Right lobe of liver (tissue), 6 donors: ENCODE data around the gene PPARGC1A. TPM values are rescaled to one million over a fixed set of nuclear protein-coding genes. Genes with fewer than 3 reads are reported as not detected.
A peak's percentile ranks its signal among the peaks of the same experiment; 100 is the strongest.

Experiments
- ATAC-seq, 4 donors: fragments of 200-7000 bp; cut with Tn5 transposase; one replicate each; pipeline ENCODE4 v1.9.1; 2020; ENCODE audit warnings: mild to moderate bottlenecking in 4 of 4, moderate library complexity in 4 of 4
- DNase-seq, 3 donors: peaks; one replicate each; pipeline ENCODE4 v3.0.0-alpha.2; 2020
- H3K27ac ChIP-seq, 3 donors: fragments of 200-600 bp; one replicate each; pipeline ENCODE4 v1.8.0; 2022
- H3K27me3 ChIP-seq, 2 donors: fragments of 200-600 bp; one replicate each; pipeline ENCODE4 v1.8.0; 2022
- H3K36me3 ChIP-seq, 4 donors: fragments of 200-600 bp; sonication (generic) in 1 of 4; one replicate each; pipeline versions ENCODE4 v1.5.1 to v1.8.0; 2017 to 2022; ENCODE audit warnings: control low read depth in 1 of 4
- H3K4me1 ChIP-seq, 4 donors: fragments of 200-600 bp; sonication (generic) in 1 of 4; one replicate each; pipeline versions ENCODE4 v1.5.1 to v1.8.0; 2017 to 2022; ENCODE audit warnings: control low read depth in 1 of 4
- H3K4me3 ChIP-seq, 3 donors: fragments of 200-600 bp; one replicate each; pipeline ENCODE4 v1.8.0; 2022
- H3K9me3 ChIP-seq, 4 donors: fragments of 200-600 bp; sonication (generic) in 1 of 4; one replicate each; pipeline versions ENCODE4 v1.5.1 to v1.8.0; 2017 to 2022; ENCODE audit warnings: control low read depth in 1 of 4
- POLR2A ChIP-seq: fragments of 450-650 bp; IDR thresholded peaks from one replicate; pipeline ENCODE4 v1.6.1; 2017; ENCODE audit warnings: antibody characterized with exemption, mild to moderate bottlenecking
- whole genome bisulfite sequencing: methylation state at CpG from one replicate; pipeline ENCODE4 v1.1.6; 2018; ENCODE audit warnings: low coverage, low lambda C conversion rate; ENCODE audit not compliant: insufficient coverage; ENCODE audit errors: missing lambda C conversion rate; 5-methylcytosine and 5-hydroxymethylcytosine counted together
- intact Hi-C, 2 donors: fragments of 100-400 bp; cut with DNase I; formaldehyde crosslinking; loops; one replicate each; pipeline versions ENCODE4 v1.11.2 to v1.14.1; 2022
- total RNA-seq, 6 experiments: library from RNA; depleted of rRNA in 2 of 6; stranded (reverse); fragments of >200 nt in 2 of 6; fragmentation: NEBNext Ultra II Directional in 3 of 6; extraction: Animal tissue kit (Norgen Biotek cat#: 25700) in 3 of 6; gene quantifications; one replicate each; pipeline versions ENCODE4 v1.1.0 to v1.2.4, GENCODE V29; 2016 to 2023
- TF ChIP-seq, protein P1 (sequence below), 4 donors: fragments of 200-600 bp in 3 of 4; fragments of 450-650 bp in 1 of 4; IDR thresholded peaks; one replicate each; pipeline versions ENCODE4 v1.5.1 to v1.8.0; 2016 to 2022; ENCODE audit warnings: antibody characterized with exemption in 4 of 4, mild to moderate bottlenecking in 2 of 4
- donor health status: DM: no; HTN: yes; CAD: no.
- donor health status: DM: no; HTN: no; CAD: no.
- donor health status: DM: no; HTN: no; CAD: no.
- donor health status: DM: no; HTN: yes; CAD: no.
- donor health status: DM: no; HTN: yes; CAD: no.

The PPARGC1A gene
- total RNA-seq, 6 experiments from 2014 or later, result 13.8 to 61.0 (median 37.6) TPM

- TF ChIP-seq POLR2A, result peak; percentile 81
- TF ChIP-seq, protein P1, sequence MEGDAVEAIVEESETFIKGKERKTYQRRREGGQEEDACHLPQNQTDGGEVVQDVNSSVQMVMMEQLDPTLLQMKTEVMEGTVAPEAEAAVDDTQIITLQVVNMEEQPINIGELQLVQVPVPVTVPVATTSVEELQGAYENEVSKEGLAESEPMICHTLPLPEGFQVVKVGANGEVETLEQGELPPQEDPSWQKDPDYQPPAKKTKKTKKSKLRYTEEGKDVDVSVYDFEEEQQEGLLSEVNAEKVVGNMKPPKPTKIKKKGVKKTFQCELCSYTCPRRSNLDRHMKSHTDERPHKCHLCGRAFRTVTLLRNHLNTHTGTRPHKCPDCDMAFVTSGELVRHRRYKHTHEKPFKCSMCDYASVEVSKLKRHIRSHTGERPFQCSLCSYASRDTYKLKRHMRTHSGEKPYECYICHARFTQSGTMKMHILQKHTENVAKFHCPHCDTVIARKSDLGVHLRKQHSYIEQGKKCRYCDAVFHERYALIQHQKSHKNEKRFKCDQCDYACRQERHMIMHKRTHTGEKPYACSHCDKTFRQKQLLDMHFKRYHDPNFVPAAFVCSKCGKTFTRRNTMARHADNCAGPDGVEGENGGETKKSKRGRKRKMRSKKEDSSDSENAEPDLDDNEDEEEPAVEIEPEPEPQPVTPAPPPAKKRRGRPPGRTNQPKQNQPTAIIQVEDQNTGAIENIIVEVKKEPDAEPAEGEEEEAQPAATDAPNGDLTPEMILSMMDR (IDR thresholded peaks at IDR 0.05), result no peak
- 45% methylated on average over 2 of the region's 2 CpGs for WGBS
- Histone ChIP-seq H3K4me3 (peak overlapping the region in 1 of 3 donors; percentile 44), H3K4me1 (peaks cover 0 to 84% (median 24%) of the 10 kb centered on the region in 4 donors), H3K27ac (peak overlapping the region; percentile 79 to 96 (median 95)), H3K27me3 (no peaks in the 10 kb centered on the region), H3K9me3 (no peaks in the 10 kb centered on the region), H3K36me3 (no peaks in the 10 kb centered on the region)
- intact Hi-C loops, result no loop called here
- ATAC-seq (peak; percentile 57 to 77 (median 68)), DNase-seq (peak; percentile 52 to 84 (median 77))
Measured at GRCh38 chr4:23877758-23878229, 12.1 kb downstream of the PPARGC1A start.

GRCh38 chr4:23876418-23877089 lies 13.3 kb downstream of the PPARGC1A start:
- WGBS, result 13% methylated on average over 3 of the region's 3 CpGs
- no peaks in the 10 kb centered on the region for H3K36me3 ChIP-seq
- ATAC-seq, result peak in 3 of 4 donors; percentile 23 to 40 (median 25)
- peak overlapping the region; percentile 67 to 96 (median 95) for H3K27ac ChIP-seq
- intact Hi-C loops, result no loop called here
- no peak for TF ChIP-seq POLR2A
- TF ChIP-seq, protein P1 (IDR thresholded peaks at IDR 0.05), result no peak
- DNase-seq, result no peak
- no peaks in the 10 kb centered on the region for H3K27me3 ChIP-seq
- H3K4me3 ChIP-seq, result peak overlapping the region in 1 of 3 donors; percentile 18
- H3K4me1 ChIP-seq, result peaks cover 0 to 74% (median 20%) of the 10 kb centered on the region in 4 donors
- H3K9me3 ChIP-seq, result no peaks in the 10 kb centered on the region

- intact Hi-C loops, result no loop called here
- 73% methylated on average over 6 of the region's 6 CpGs for WGBS
- H3K4me3 ChIP-seq, result no peak overlapping the region
- H3K36me3 ChIP-seq, result no peaks in the 10 kb centered on the region
- no peaks in the 10 kb centered on the region for H3K27me3 ChIP-seq
- no peak for ATAC-seq
- no peak for TF ChIP-seq POLR2A
- TF ChIP-seq, protein P1 (IDR thresholded peaks at IDR 0.05), result no peak
- H3K4me1 ChIP-seq, result peaks cover 0 to 64% (median 22%) of the 10 kb centered on the region in 4 donors
- peak overlapping the region; percentile 16 to 96 (median 95) for H3K27ac ChIP-seq
- no peaks in the 10 kb centered on the region for H3K9me3 ChIP-seq
- DNase-seq, result no peak
Measured at GRCh38 chr4:23875317-23875716, 14.5 kb downstream of the PPARGC1A start.

DNA sequence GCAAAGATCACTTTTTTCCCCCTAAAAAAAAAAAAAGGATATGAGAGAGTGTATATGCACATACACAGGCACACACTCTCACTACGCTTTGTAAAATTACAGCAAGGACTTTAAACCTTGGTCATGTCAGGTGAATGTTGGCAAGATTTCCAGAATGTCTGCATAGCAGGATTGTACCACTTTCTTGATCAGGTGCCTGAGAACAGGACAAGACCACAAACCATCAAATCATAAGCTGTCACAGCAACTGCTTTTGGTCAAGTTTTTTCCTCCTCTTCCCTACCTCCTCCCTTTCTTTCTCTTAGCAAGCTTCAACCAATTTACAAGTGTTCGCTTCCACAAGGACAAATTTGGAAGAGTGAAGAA lies 15.3 kb downstream of the PPARGC1A start:
- peak in 1 of 3 donors; percentile 52 for DNase-seq
- no peak overlapping the region for H3K4me3 ChIP-seq
- peak overlapping the region; percentile 18 to 96 (median 95) for H3K27ac ChIP-seq
- peak; percentile 56 to 66 (median 62) for ATAC-seq
- TF ChIP-seq, protein P1 (IDR thresholded peaks at IDR 0.05), result no peak
- no peak for TF ChIP-seq POLR2A
- peaks cover 0 to 56% (median 22%) of the 10 kb centered on the region in 4 donors for H3K4me1 ChIP-seq
- no peaks in the 10 kb centered on the region for H3K27me3 ChIP-seq
- intact Hi-C loops, result no loop called here
- WGBS, result 28% methylated on average over 2 of the region's 2 CpGs
- H3K36me3 ChIP-seq, result no peaks in the 10 kb centered on the region
- H3K9me3 ChIP-seq, result no peaks in the 10 kb centered on the region
